HG03521 (cell line): ENCODE data around the gene CRYAB.

Source experiments
- ATAC-seq: cut with Tn5 transposase; IDR thresholded peaks from one replicate; pipeline ENCODE4 v1.9.1; 2021; ENCODE audit warnings: mild to moderate bottlenecking, moderate library complexity; ENCODE audit not compliant: unreplicated experiment

CRYAB gene, protein sequence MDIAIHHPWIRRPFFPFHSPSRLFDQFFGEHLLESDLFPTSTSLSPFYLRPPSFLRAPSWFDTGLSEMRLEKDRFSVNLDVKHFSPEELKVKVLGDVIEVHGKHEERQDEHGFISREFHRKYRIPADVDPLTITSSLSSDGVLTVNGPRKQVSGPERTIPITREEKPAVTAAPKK

DNA sequence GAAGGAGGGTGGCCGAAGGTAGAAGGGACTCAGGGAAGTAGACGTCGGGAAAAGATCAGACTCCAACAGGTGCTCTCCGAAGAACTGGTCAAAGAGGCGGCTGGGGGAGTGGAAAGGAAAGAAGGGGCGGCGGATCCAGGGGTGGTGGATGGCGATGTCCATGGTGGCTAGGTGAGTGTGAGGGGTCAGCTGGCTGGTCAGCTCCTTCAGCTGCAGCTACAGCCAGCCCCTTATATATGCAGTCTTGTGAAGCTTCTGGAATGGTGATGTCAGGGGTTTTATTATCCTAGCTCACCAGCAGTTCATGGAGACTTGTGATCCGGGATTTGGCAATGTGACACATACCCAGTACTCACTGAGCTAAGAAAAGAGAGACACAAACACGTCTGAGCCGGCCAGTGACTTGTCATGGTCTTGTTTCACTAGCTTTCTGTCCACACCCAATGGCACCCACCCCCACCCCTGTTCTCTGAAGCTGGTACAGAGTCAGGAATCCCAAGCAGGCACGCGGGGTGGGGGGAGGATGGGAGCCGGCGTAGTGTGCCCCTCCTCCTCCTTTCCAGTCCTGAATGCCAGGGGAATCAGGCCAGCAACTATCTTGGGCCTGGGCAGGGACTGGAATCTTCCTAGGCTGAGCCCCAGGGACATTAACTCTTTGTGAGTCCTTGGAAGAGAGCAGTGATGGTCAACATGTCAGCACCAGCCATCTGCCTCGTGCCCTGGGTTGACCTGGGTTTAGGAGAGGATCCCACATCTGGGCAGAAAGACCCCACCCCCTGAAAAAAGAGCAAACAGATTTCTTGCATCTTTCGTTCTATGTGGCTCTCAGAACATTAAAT, at the start of gene CRYAB:
TSS of gene CRYAB (minus strand) at position 208 of the 839 bp plus-strand sequence. CDS start at position 162, 46 bp downstream.
- ATAC-seq, result no peak

DNA sequence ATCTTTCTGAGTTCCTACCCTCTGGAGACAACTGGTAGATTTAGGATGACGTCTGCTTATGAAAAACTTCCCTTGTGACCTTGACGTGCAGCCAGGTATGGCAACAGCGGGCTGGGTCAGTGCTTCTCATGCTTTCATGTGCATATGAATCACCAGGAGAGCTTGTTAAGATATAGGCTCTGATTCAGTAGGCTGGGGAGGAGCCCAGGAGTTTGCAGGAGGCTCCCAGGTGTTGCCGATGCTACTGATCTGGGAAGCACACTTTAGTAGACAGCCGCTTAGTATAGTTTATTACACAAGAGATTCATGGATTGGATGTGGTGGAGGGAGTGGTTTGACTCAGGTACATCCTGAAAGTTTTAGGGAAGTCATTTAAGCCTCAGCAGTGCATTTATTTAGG, 49.3 kb upstream of the CRYAB start:
- ATAC-seq, result no peak

DNA sequence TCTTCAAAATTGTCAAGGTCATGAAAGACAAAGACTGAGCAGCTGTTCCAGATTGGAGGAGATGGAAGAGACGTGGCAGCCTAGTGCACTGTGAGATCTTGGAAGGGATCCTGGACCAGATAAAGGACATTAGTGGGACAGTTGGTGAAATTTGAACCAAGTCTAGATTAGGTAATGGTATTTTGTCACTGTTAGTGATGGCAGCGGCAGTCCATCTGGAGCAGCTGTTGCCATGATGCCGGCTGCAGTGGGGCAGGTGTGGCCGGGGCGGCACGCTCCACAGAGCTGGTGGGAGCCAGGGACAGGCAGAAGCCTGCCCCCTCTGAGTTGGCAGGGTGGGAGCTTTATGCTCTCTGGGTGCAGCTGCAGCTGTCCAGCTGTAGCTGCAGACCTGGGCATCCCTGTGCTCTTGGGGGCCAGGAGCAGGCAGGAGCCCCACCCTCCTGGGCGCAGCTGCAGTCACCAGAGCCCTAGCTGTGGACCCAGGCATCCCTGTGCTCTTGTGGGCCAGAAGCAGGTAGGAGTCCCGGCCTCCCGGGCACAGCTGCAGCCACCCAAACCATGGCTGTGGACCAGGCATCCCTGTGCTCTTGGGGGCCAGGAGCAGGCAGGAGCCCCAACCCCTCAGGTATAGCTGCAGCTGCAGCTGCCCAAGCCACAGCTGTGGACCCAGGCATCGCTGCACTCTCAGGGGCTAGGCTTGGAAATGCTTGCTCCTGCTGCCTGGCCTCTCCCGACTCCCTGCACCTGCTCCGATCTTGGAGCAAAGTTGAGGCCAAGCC, 46.3 kb upstream of the CRYAB start:
- ATAC-seq, result no peak

DNA sequence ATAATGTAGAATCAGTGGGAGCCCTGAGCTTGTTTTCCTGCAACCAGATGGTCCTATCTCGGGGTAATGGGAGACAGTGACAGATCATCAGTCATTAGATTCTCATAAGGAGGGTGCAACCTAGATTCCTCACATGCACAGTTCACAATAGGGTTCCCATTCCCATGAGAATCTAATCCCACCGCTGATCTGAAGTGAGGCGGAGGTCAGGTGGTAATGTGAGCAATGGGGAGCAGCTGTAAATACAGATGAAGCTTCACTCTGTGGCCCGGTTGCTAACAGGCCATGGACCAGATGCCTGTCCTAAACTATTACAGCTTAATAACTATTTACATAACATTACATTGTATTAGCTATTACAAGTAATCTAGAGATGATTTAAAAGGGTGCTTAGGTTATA, 42.6 kb upstream of the CRYAB start:
- ATAC-seq, result no peak

DNA sequence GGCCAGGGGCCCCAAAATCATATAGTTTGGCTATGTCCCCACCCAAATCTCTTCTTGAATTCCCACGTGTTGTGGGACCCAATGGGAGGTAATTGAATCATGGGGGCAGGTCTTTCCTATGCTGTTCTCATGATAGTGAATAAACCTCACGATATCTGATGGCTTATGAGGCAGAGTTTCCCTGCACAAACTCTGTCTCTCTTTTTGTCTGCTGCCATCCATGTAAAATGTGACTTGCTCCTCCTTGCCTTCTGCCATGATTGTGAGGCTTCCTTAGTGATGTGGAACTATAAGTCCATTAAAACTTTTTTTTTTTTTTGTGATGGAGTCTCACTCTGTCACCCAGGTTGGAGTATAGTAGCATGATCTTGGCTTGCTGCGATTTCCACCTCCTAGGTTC, 40.0 kb upstream of the CRYAB start:
- ATAC-seq, result no peak

DNA sequence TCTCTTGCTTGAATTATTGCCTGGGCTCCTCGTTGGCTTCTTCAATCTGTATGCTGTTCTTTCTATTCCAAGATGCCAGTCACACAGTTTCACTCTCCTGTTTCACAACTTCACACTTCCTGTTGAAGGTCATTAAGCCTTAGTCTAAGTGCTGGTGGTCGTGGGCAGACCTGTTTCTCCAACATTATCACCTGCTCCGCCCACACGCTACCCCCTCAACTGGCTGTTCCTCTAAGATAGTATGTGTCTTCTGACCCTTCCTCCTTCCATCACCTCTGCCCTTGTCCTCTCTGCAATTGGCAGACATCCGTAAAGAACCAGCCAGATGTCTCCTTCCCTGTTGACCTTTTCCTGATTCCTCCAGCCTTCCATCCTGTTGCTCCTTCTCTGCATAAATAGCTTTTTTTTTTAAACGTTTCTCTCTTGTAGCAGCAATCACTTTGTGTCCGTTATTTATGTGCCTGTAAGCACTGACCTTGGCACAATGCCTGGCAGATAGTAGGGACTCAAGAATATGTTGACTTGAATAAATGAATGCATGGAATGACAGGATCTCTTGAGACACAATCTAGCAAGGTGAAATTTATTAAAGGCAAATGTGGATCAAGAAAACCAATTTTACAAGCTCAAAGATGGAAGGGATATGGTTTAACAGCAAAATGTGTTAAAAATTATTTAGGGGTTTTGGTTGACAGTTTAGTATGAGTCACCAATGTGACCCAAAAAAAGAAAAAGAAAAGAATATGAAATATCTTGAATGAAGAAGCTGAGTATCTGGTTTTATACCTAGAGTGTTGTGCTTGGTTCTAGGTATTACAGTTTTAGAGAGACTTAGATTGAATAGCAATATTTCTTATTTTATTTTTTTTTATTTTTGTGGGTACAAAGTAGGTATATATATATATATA, 38.2 kb upstream of the CRYAB start:
- ATAC-seq, result no peak

DNA sequence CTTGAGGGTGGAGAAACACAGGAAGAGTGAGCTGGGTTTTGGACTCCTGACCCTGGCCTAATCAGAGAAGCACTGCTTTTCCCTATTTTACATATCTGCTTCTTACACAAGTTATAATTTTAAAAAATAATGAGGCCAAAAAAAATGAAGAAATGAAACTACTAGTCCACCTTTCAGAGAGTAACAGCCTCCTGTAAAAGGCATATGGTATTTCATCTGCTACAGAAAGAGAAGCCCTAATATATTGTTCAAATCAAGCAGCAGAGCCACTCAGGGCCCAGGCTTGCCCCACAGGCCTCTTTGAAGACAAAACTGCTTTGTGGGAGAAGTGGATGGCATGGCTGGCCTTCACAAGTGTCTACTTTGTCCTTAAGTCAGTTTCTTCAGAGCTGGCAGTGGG, 35.6 kb upstream of the CRYAB start:
- no peak for ATAC-seq

DNA sequence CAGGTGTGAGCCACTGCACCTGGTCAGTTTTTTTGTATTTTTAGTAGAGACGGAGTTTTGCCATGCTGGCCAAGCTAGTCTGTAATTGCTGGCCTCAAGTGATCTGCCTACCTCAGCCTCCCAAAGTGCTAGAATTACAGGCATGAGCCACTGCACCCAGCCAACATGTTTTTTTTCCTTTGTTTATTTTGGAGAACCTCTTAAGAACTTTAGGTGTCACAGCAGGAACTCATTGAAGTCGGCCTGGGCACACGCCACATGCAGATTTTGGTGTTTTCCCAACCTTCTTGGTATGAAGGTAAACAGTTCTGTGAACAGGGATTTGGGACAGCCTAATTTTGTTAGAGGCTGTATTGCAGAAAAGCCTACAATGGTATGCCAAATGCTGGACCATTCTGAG, 34.9 kb upstream of the CRYAB start:
- no peak for ATAC-seq

DNA sequence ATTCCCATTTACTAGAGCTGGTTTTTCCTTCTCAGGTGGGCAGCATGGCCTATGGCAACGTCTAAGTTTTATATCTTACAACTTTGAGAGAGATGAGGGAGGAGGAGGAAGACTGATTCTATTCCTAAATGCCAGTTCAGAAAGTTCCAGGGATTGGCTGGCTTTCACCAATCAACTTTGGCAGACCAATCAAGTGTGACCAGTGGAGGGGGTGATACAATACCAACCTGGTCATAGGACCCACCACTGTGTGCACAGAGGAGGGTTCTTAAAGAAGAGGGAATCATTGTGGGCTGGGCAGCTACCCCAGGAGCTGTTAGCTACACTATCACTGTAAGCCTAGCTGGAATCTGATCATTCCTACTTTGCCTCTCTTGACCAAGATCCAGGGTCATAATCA, 33.6 kb upstream of the CRYAB start:
- no peak for ATAC-seq

DNA sequence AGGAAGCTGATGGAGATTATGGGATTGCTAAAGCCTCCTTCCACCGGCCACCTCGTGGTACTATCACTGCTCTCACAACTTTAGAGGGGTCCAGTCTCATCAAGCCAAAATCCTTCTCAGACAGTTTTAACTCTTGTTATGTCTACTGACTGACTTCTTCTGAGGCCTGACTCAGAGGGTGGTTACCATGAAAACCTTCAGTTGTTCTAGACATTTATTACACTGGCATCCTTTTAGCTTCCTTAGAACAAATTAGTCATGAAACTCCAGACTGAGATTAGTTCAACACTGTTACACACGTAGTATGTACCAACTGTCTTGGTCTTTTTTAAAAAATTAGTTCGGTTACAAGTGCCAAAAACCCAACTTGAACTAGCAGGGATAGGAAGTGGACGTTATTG, 33.1 kb upstream of the CRYAB start:
- ATAC-seq, result no peak

DNA sequence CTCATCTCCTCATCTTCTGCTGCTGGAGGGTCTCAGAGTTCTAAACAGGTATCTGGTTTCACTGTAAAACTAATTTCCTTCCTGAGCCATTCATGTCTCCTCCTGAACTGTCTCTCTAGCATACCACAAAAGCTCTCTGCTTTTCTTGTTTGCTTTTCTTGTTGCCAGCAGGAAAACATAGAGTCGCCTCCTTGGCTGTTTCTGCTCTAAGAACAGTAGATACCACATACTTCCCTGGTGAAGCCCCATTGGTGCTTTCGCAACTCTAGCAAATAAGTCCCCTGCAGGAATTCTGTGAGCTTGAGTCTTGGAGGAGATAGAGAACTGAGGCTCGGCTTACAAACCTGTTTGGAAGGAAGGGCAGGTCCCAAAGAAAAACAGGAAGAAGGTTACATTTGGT, 32.6 kb upstream of the CRYAB start:
- ATAC-seq, result no peak

DNA sequence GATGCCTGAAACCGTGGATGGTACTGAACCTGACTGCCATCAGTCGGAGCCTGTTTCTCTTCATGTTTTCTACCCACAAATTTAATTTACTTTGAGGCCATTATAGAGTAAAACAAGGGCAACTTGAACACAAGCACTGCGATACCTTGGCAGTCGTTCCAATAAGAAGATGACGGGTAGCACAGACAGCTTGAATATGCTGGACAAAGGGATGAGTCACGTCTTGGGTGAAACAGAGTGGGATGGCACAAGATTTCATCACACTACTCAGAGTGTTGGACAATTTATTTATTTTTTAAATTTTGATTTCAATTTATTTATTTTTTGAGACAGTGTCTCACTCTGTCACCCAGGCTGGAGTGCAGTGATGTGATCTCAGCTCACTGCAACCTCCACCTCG, 31.3 kb upstream of the CRYAB start:
- ATAC-seq, result no peak

DNA sequence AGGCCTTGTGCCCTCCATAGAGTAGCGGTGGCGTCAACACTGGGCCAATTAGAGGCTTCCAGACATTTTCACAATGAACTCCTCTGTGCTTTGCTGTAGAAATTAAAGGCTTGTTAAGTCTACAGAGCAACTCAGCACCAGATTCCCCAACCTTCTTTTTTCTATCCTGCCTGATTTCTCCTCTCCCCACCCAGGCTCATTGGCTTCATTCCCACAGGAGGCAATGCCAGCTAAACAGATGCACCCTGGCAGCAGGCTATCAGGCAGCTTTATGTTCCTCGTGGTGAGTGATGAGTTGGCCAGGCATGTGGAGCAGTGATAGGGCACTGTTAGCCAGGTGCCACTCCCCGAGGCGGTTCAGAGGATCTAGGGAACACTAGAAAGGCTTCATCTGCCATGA, 30.4 kb upstream of the CRYAB start:
- no peak for ATAC-seq

DNA sequence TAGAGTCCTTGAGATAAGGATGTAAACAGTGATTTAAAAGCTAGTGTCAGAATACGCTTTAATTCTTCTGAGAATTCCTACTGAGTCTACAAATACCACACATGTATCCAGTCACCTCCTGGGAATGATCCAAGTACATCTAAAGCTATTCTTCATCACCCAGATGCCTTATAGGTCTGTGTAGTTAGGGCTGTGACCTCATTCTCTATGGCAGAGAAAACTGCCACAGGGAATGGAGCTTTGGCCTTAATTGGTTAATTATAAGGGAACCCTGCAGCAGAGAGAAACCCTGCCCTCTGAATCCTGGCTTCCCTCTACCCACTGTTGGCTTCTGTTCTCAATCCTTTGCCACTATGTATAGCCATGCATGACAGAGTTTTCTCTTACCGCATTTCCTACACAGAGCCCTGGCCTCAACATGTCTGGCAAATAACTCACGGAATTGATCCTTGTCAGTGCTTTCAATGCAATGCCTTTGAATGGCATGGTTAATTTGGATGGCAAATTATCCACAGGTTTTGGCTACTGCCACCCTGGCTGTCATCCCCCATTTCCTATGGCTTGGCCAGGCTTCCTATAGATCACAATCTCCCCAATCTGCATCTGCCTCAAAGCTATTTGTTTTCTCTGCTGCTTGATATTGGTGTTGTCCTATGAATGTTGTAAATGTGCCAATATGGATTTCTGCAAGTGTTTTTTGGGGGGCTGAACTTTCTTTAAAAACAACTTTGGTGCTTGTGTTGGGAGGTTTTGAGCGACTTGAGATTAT, 28.4 kb upstream of the CRYAB start:
- no peak for ATAC-seq

DNA sequence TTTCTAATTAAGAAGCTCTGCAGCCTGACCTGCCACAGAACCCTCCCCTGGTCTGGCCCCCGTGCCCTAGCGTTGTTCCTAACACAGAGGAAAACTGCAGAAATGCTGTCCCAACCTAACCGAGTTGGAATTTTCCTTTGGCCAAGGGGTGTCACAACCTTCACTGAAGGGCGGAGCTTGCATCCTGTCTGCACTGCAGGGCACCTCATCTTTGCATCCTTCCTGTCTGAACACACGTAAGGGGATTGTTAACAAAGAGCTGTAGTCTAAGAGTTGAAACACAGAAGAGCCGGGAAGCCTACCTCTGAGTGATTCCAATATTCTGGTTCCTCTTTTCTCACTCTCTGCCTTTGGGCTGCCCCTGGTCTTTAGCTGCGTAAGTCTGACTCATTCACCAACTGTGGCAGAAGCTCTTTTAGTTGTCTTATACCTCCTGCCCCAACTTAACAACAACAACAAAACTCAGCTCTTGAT, 27.2 kb upstream of the CRYAB start:
- ATAC-seq, result peak; percentile 80

DNA sequence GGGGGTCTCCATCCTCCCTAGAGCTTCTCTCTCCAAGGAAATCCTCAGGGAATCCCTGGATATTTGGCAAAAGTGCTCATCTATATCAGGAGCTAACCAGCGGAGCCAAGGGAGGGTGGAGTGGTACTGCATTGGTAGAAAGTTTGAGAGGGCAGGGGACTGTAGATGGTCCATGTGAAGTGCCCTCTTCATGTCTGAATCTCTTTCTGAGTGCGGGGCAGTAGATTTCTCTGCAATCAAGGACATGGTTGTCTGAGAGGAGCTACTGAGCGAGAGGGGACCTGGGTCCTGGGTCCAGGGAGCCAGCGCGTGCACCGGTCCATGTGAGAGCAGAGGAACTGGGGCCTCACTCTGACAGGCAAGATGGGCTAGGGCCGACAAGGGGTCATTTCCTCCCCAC, 26.3 kb upstream of the CRYAB start:
- ATAC-seq, result no peak

DNA sequence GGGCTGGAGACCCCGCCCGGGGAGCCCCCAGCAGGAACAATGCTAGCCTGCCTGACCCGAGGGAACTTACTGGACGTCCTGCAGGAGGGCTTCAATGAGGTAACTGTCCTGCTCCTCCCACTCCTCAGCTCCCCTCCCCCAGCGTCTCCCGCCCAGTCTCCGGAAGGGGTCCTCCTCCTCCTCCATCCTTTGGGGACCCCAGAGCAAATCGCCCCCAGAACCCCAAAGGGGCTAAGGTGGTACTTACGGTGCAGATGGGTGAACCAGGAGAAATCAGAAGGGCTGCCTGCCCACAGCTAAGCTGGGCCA, 25.8 kb upstream of the CRYAB start:
- ATAC-seq, result no peak

DNA sequence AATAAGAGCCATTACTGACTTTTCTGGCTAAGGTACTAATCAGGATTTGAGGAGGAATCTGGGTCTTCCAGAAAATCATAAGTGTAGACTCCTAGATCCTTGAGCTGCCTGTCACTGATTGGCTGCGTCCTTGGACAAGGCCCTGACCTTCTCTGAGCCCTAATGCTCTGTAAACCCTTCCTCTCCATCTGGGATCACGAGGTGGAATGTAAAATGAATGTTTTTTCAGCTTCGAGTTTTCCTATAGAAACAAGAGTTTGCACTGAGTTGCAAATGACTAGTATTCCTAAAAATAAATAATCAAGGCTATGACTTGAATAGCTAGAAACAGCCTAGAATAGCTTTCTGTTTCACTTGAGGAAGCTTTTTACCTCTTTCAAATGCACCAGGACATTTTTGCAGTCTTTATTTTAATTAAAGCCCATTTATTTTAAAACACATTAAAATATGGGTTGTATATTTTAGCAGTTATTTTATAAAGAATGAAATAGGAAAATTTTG, 24.5 kb upstream of the CRYAB start:
- ATAC-seq, result no peak

DNA sequence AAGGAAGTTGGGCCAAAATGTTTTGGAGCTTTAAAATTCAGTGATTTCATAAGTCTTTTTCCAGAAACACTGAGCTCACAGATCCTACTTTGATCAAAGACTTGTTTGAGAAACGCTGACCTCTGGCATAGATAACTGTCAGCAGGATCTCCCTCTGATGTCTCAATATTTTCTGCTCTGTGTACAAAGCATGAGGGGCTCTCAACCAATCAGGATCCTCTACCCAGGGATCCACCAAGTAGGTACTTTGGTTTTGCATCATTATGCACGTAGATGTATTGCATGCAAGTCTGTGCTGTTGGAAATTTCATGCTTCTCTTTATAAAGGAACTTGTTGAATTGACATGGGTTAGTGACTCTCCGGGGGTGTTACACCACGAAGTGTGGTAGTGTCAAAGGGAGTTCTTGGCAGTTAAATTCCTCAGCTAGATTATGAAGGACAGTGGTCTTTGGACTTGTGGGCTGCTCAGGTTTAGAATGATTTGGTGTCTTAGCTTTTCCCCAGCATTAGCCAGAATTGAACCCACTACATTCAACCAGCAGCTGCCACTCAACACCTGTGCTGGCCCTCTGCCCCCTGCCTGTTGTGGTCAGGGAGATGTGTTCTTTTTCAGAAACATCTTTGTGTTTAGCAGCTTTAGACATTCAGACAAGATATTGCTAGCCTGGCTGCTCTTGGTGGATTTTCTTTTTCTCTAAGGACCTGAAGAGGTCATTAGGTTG, 23.9 kb upstream of the CRYAB start:
- no peak for ATAC-seq
